Measurements from ENCODE around the gene ATP11A. TPM values are rescaled to one million over a fixed set of nuclear protein-coding genes. Genes with fewer than 3 reads are reported as not detected.

Gene ATP11A
- total and polyA plus RNA-seq, 2 experiments from 2014 or later: 4.9 to 5.0 TPM

DNA sequence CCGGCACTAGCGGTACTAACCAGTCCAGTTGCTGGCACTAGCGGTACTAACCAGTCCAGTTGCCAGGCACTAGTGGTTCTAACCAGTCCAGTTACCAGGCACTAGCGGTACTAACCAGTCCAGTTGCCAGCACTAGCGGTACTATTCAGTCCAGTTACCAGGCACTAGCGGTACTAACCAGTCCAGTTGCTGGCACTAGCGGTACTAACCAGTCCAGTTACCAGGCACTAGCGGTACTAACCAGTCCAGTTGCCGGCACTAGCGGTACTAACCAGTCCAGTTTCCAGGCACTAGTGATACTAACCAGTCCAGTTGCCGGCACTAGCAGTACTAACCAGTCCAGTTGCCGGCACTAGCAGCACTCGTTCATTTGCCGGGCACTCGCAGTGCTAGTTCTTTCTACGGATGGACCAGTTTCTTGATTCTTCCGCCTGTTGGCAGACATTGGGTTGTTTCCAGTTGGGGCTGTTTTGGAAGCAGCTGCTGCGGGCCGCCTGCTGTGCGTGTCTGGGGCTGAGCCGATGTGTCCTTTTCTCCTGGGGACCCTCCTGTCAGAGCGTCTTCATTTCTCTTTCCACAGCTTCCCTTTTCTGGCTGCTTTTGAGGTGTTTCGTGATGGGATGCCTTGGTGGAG, 155.8 kb downstream of the ATP11A start:
- TF ChIP-seq EZH2 (IDR thresholded peaks at IDR 0.05; ENCODE audit: insufficient read depth, poor library complexity, severe bottlenecking) (no peak), EZH2phosphoT487 (IDR thresholded peaks at IDR 0.05; ENCODE audit: insufficient read depth, low read depth) (no peak)
- Histone ChIP-seq H3K9me2 (ENCODE audit: insufficient read depth) (no peaks in the 10 kb centered on the region), H3K27ac (no peak overlapping the region), H4K20me1 (ENCODE audit: insufficient read depth) (no peaks in the 10 kb centered on the region), H3K4me3 (no peak overlapping the region), H3K79me2 (ENCODE audit: insufficient read depth) (no peaks in the 10 kb centered on the region), H3F3A (ENCODE audit: insufficient read depth) (no peaks in the 10 kb centered on the region), H3K36me3 (ENCODE audit: low read depth) (no peaks in the 10 kb centered on the region), H3K9me3 (ENCODE audit: low read depth) (no peaks in the 10 kb centered on the region), H2AFZ (no peak overlapping the region), H3K4me2 (ENCODE audit: unreplicated experiment) (no peak overlapping the region), H3K27me3 (replicated peaks; ENCODE audit: insufficient read depth) (no peaks in the 10 kb centered on the region), H3K9ac (no peak overlapping the region), H3K4me1 (ENCODE audit: insufficient read depth) (no peaks in the 10 kb centered on the region)
- 84 to 95% methylated on average over 13 to 14 of the region's 23 CpGs for WGBS, 2 experiments (ENCODE audit: low coverage in 1 of 2, low lambda C conversion rate in 2 of 2, missing lambda C conversion rate in 2 of 2)
- in situ Hi-C loops (cut with MboI): no loop called here
- no peak for DNase-seq

DNA sequence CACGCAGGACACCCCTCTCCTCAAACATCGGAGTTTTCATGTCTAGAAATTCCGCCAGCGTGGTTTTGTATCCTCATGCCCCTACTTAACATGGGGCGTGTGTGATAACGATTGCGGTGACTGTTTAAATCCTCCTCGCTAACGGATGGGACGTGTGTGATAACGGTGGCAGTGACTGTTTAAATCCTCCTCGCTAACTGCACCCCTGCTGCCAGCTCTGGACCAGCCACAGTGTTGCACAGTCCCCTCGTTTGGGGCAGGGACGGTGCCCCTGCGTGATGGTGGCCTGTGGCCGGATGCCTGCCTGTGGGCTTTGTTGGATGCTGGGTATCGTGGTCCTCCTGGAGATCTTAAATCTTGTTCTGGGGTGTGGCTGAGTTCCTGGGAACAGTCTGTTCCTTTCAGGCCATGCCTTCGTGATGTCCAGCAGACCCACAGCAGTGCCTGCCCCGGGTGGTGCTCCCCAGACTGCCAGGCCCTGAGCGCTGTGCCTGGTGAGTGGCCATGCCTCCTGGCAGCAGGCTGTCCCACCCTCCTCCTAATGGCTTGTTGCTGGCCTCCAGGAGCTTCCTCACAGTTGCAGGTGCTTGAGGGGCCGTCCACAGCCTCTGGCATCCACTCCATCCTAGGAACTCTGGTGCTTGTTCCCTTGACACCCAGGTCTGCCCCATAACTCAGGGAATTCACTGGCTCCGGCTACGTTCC, 156.7 kb downstream of the ATP11A start:
- Histone ChIP-seq H3K9ac (no peak overlapping the region), H3K9me3 (ENCODE audit: low read depth) (no peaks in the 10 kb centered on the region), H3F3A (ENCODE audit: insufficient read depth) (no peaks in the 10 kb centered on the region), H3K27me3 (replicated peaks; ENCODE audit: insufficient read depth) (no peaks in the 10 kb centered on the region), H3K9me2 (ENCODE audit: insufficient read depth) (no peaks in the 10 kb centered on the region), H2AFZ (no peak overlapping the region), H3K79me2 (ENCODE audit: insufficient read depth) (no peaks in the 10 kb centered on the region), H3K36me3 (ENCODE audit: low read depth) (no peaks in the 10 kb centered on the region), H3K4me3 (no peak overlapping the region), H3K4me1 (ENCODE audit: insufficient read depth) (no peaks in the 10 kb centered on the region), H3K4me2 (ENCODE audit: unreplicated experiment) (no peak overlapping the region), H3K27ac (no peak overlapping the region), H4K20me1 (ENCODE audit: insufficient read depth) (no peaks in the 10 kb centered on the region)
- in situ Hi-C loops (cut with MboI): no loop called here
- WGBS, 2 experiments (ENCODE audit: low coverage in 1 of 2, low lambda C conversion rate in 2 of 2, missing lambda C conversion rate in 2 of 2): 89 to 91% methylated on average over 22 of the region's 23 CpGs
- no peak for DNase-seq
- TF ChIP-seq EZH2 (IDR thresholded peaks at IDR 0.05; ENCODE audit: insufficient read depth, poor library complexity, severe bottlenecking) (no peak), EZH2phosphoT487 (IDR thresholded peaks at IDR 0.05; ENCODE audit: insufficient read depth, low read depth) (no peak)

DNA sequence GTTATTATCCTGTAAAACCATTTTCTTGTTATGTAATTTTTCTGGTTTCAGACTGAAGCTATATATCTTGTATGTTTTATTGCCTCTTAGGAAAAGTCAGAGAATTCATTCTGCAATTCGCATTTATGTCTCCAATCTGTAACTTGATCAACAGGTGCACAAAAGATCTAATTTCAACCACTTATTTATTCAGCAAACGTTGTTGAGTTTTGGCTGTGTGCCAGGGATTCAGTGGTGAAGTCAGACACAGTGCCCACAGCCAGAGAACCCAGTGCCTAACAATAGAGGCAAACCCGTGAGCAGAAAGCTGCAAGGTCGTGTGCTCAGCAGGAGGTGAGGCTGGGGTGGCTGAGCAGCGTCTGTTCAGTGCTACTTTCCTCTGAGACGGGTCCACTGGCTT, 159.7 kb downstream of the ATP11A start:
- no peak for TF ChIP-seq EZH2 (IDR thresholded peaks at IDR 0.05; ENCODE audit: insufficient read depth, poor library complexity, severe bottlenecking)
- TF ChIP-seq EZH2phosphoT487 (IDR thresholded peaks at IDR 0.05; ENCODE audit: insufficient read depth, low read depth): no peak
- H3K79me2 ChIP-seq (ENCODE audit: insufficient read depth): no peaks in the 10 kb centered on the region
- H3K27me3 ChIP-seq (replicated peaks; ENCODE audit: insufficient read depth): no peaks in the 10 kb centered on the region
- H3K27ac ChIP-seq: no peak overlapping the region
- in situ Hi-C loops (cut with MboI): no loop called here
- no peaks in the 10 kb centered on the region for H3K9me2 ChIP-seq (ENCODE audit: insufficient read depth)
- H3K4me2 ChIP-seq (ENCODE audit: unreplicated experiment): no peak overlapping the region
- no peaks in the 10 kb centered on the region for H3K9me3 ChIP-seq (ENCODE audit: low read depth)
- no peak overlapping the region for H2AFZ ChIP-seq
- no peaks in the 10 kb centered on the region for H3F3A ChIP-seq (ENCODE audit: insufficient read depth)
- no peaks in the 10 kb centered on the region for H3K4me1 ChIP-seq (ENCODE audit: insufficient read depth)
- WGBS, 2 experiments (ENCODE audit: low coverage in 1 of 2, low lambda C conversion rate in 2 of 2, missing lambda C conversion rate in 2 of 2): 78% methylated on average over 6 of the region's 6 CpGs
- H4K20me1 ChIP-seq (ENCODE audit: insufficient read depth): no peaks in the 10 kb centered on the region
- H3K4me3 ChIP-seq: no peak overlapping the region
- no peak for DNase-seq
- H3K9ac ChIP-seq: no peak overlapping the region
- no peaks in the 10 kb centered on the region for H3K36me3 ChIP-seq (ENCODE audit: low read depth)

DNA sequence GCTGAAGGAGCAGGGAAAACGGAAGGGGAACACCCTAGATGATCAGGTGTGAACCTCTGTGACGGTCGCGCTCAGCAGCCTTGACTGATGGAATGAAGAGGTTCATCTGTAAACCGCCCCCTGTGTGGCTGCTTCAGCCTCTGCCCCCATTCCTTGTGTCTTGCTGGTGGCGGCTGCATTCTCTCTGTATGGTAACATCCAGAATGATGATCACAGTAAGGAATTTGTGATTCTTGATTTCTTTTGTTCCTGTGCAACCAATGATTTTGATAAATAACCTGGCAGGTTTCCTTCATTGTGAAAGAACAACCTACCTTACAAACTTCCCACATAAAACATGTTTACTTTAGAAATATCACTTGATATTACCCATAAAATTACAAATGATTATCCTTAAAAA, 160.4 kb downstream of the ATP11A start:
- 93 to 95% methylated on average over 6 of the region's 6 CpGs for WGBS, 2 experiments (ENCODE audit: low coverage in 1 of 2, low lambda C conversion rate in 2 of 2, missing lambda C conversion rate in 2 of 2)
- no peak overlapping the region for H3K9ac ChIP-seq
- in situ Hi-C loops (cut with MboI): loop anchor here (25.0 kb wide), 2 partner anchors 213 to 1388 kb away; no protein-coding TSS in a partner anchor

More for the DNA sequence above, 160.4 kb downstream of the ATP11A start:
- no peak for DNase-seq
- no peaks in the 10 kb centered on the region for H3K79me2 ChIP-seq (ENCODE audit: insufficient read depth)
- H3K27ac ChIP-seq: no peak overlapping the region
- H3K36me3 ChIP-seq (ENCODE audit: low read depth): no peaks in the 10 kb centered on the region
- no peaks in the 10 kb centered on the region for H3K27me3 ChIP-seq (replicated peaks; ENCODE audit: insufficient read depth)
- H3K4me3 ChIP-seq: no peak overlapping the region
- no peak overlapping the region for H2AFZ ChIP-seq
- H3K9me2 ChIP-seq (ENCODE audit: insufficient read depth): no peaks in the 10 kb centered on the region
- H3K4me1 ChIP-seq (ENCODE audit: insufficient read depth): no peaks in the 10 kb centered on the region
- H3F3A ChIP-seq (ENCODE audit: insufficient read depth): no peaks in the 10 kb centered on the region
- no peak overlapping the region for H3K4me2 ChIP-seq (ENCODE audit: unreplicated experiment)
- TF ChIP-seq EZH2phosphoT487 (IDR thresholded peaks at IDR 0.05; ENCODE audit: insufficient read depth, low read depth) (no peak), EZH2 (IDR thresholded peaks at IDR 0.05; ENCODE audit: insufficient read depth, poor library complexity, severe bottlenecking) (no peak)
- H4K20me1 ChIP-seq (ENCODE audit: insufficient read depth): no peaks in the 10 kb centered on the region
- no peaks in the 10 kb centered on the region for H3K9me3 ChIP-seq (ENCODE audit: low read depth)
